ENCODE measurements around the gene IL1RAPL2. TPM values are rescaled to one million over a fixed set of nuclear protein-coding genes. Genes with fewer than 3 reads are reported as not detected.
"Not testable (repeated sequence)": the region's sequence is repeated elsewhere in the genome, so short reads cannot be mapped to it uniquely, and the experiment has no call there.

IL1RAPL2 gene
- total RNA-seq, 2 experiments from 2014 or later: not detected

DNA sequence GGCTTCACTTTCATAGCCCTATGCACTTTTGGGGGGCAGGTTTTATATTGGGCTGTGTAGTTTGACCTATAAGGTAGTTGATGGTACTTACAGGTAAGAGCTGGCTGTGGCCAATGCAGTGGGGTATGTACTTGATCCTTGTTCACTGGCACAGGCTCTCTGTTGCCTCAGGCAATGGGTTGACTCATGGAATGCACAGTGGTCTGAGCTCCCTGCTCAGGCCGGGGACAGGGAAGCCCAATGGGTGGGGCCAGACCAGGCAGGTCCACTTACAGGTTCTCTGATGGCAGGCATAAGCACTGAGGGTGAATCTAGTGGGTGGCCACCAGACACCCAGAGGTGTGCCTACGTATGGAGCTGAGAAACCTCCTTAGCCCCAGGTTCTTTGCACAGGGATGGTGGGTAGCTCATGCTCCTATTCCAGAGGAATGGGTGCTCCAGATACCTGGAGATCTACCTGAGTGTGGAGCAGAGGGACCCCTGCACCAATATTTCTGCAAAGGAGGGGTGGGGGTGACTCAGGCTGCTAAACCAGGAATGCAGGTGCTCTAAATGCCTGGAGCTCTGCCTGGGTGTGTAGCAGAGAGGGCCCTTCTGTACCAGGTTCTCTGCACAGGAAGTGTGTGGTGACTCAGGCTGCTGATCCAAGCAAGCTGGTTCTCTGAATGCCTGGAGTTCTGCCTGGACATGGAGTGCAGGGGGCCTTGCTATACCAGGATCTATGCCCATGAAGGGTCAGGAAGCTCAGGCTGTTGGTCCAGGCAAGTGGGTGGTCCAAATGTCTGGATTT, 52.3 kb downstream of the IL1RAPL2 start:
- no peak overlapping the region for H3K4me3 Mint-ChIP-seq
- H3K27me3 Mint-ChIP-seq: no peaks in the 10 kb centered on the region
- no peaks in the 10 kb centered on the region for H3K9me3 Mint-ChIP-seq (ENCODE audit: low read depth)
- no peaks in the 10 kb centered on the region for H3K36me3 Mint-ChIP-seq (ENCODE audit: low read depth)
- CTCF ChIA-PET: no interaction called here
- ATAC-seq (no peak), DNase-seq (no peak)
- H3K27ac Mint-ChIP-seq: no peak overlapping the region
- POLR2A ChIA-PET: interaction anchor here (0.7 kb wide), 1 partner anchor 24 kb away, joined by 3 read pairs; no protein-coding TSS in a partner anchor
- no peaks in the 10 kb centered on the region for H3K4me1 Mint-ChIP-seq
- intact Hi-C loops (cut with DNase I, micrococcal nuclease): no loop called here

DNA sequence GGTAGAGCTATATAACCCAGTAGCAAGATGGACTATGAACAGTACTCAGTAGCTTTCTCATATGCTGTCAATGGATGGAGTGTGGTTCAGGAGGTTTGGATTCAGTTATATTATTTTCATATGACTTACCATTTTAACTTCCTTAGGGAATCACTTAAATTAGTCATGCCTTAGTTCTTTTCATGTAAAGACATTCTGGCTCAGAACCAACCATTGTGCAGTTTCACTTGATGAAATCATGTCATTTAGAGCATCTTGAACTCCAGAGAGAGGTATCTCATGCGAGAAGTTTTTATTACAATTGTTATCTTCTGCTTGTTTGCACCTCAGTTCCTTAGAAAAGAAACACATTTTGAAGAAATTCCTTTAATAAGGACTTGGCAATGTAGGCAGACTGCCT, 55.8 kb downstream of the IL1RAPL2 start:
- no peak for ATAC-seq
- no peak for DNase-seq
- Mint-ChIP-seq H3K36me3 (ENCODE audit: low read depth) (no peaks in the 10 kb centered on the region), H3K27me3 (no peaks in the 10 kb centered on the region), H3K27ac (no peak overlapping the region), H3K4me3 (no peak overlapping the region), H3K4me1 (no peaks in the 10 kb centered on the region), H3K9me3 (ENCODE audit: low read depth) (no peaks in the 10 kb centered on the region)
- intact Hi-C loops (cut with DNase I, micrococcal nuclease): no loop called here
- POLR2A ChIA-PET: no interaction called here
- CTCF ChIA-PET: no interaction called here

DNA sequence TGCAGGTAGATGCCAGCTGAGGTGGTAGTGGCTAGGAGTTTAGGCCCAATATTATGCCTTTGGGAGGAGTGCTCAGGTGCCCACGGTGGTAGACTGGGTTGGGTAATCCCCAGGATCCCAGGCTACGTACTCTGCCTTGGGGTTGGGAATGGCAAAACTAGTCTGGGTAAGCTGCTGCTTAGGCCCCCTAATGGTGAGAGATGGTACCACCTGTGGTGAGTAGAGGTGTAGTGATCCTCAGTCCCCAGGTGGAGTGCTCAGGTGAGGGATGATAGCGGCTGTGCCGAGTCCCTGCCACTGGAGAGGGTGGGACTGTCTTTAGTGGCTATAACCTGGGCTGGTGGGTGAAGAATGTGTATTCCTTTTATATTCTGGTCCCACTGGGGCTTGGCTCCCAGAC, 75.2 kb downstream of the IL1RAPL2 start:
- no peak for ATAC-seq
- ChIA-PET CTCF (no interaction called here), POLR2A (no interaction called here)
- peaks cover 5% of the 10 kb centered on the region for H3K9me3 Mint-ChIP-seq (ENCODE audit: low read depth)
- no peak overlapping the region for H3K4me3 Mint-ChIP-seq
- H3K36me3 Mint-ChIP-seq (ENCODE audit: low read depth): no peaks in the 10 kb centered on the region
- no peak overlapping the region for H3K27ac Mint-ChIP-seq
- no peak for DNase-seq
- no peaks in the 10 kb centered on the region for H3K27me3 Mint-ChIP-seq
- no peaks in the 10 kb centered on the region for H3K4me1 Mint-ChIP-seq
- intact Hi-C loops (cut with DNase I, micrococcal nuclease): no loop called here

DNA sequence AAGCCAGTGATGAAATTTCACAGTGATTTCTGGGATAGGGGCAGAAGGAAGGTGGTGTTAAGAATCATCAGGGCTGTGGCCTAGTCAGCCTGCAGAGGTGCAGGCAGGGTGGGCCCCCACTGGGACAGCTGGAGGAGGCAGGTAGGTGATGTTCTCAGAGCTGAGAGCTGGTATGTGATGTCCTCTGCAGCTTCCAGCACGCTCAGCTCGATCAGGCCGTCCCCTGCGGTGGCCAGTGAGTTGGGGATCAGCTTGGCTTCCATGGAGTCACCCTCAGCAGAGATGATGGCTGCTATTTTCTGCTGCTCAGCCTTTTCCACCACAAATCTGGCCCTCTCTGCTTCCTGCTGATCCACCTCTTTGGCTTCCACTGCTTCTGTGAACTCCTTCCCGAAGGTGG, 81.1 kb downstream of the IL1RAPL2 start:
- Mint-ChIP-seq H3K9me3 (ENCODE audit: low read depth) (no peaks in the 10 kb centered on the region), H3K4me1 (no peaks in the 10 kb centered on the region), H3K4me3 (no peak overlapping the region), H3K27me3 (no peaks in the 10 kb centered on the region), H3K27ac (no peak overlapping the region), H3K36me3 (ENCODE audit: low read depth) (no peaks in the 10 kb centered on the region)
- ATAC-seq (no peak), DNase-seq (no peak)
- CTCF ChIA-PET: no interaction called here
- POLR2A ChIA-PET: no interaction called here
- intact Hi-C loops (cut with DNase I, micrococcal nuclease): no loop called here

DNA sequence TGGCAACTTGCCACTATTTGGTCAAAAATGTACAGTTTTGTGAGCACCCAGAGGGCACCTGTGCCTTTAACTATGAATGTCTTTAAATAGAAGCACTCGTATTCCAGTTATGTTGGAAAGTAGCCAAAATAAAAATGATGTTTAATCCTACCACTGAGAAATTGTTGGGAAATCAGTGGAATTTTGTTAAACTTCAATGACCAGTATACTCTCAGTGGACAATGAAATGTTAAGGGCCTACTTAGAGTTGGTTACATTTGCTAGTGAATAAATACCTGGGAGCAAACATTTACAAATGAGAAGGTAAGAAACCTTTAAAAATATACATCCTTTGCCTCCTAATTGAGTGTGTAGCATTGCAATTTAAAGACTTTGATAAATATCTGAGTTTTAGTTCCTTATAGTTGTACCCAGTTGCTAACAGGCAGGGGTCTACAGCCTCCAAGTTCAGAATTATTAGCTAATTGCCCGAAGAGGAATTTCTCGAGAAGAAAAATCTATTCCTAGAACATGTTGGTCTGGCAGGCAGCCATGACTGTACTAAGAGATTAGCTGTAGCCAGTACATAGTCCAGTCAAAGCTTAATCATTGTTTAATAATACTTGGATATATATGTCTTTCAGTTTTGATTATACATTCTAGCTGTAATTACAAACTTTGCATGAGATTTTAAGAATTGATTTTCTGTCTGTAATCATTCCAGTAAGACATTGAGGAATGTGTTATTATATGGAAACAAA, 93.2 kb downstream of the IL1RAPL2 start:
- Mint-ChIP-seq H3K27me3 (no peaks in the 10 kb centered on the region), H3K9me3 (ENCODE audit: low read depth) (no peaks in the 10 kb centered on the region), H3K4me3 (no peak overlapping the region), H3K36me3 (ENCODE audit: low read depth) (no peaks in the 10 kb centered on the region), H3K4me1 (no peaks in the 10 kb centered on the region), H3K27ac (no peak overlapping the region)
- POLR2A ChIA-PET: no interaction called here
- ATAC-seq (no peak), DNase-seq (no peak)
- CTCF ChIA-PET: no interaction called here
- intact Hi-C loops (cut with DNase I, micrococcal nuclease): no loop called here

DNA sequence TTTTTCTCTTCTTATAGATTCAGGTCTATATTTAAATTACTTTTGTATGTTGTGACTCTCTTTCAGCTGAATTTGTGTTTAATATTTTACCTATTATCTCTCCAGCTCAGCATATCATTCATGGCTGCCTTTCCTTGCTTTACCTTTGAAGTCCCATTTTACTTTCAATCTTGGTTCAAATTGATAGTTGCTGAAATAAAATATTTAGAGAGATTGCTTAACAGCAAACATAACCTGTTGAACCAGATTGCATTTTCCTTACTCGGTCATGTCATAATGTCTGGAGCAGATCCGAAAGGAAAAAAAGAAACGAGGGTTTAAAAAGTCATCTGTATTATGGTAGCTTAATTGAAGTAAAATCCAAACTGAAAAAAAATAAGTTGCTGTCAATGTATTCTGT, 94.1 kb downstream of the IL1RAPL2 start:
- no peaks in the 10 kb centered on the region for H3K36me3 Mint-ChIP-seq (ENCODE audit: low read depth)
- no peaks in the 10 kb centered on the region for H3K27me3 Mint-ChIP-seq
- DNase-seq (no peak), ATAC-seq (no peak)
- ChIA-PET CTCF (no interaction called here), POLR2A (no interaction called here)
- intact Hi-C loops (cut with DNase I, micrococcal nuclease): no loop called here
- H3K4me3 Mint-ChIP-seq: no peak overlapping the region
- H3K9me3 Mint-ChIP-seq (ENCODE audit: low read depth): no peaks in the 10 kb centered on the region
- H3K4me1 Mint-ChIP-seq: no peaks in the 10 kb centered on the region
- no peak overlapping the region for H3K27ac Mint-ChIP-seq

DNA sequence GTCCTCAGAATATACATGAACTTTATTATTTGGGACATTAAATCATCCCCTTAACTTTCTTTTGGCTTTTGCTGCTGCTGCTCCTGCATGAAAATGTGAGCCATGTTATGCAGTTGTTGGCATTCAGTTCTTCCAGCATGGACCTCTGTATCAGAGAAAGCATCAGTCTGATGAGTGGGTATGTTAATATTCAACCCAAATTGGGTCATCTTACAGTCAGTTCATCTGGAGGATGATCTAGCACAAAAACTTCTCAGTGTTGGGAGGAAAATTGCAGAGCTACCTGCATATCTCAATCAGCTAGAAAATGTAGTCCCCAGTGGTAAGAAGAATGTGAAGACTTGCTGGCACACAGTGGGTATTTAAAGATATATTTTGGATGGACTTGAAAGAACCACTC, 96.7 kb downstream of the IL1RAPL2 start:
- no peaks in the 10 kb centered on the region for H3K4me1 Mint-ChIP-seq

DNA sequence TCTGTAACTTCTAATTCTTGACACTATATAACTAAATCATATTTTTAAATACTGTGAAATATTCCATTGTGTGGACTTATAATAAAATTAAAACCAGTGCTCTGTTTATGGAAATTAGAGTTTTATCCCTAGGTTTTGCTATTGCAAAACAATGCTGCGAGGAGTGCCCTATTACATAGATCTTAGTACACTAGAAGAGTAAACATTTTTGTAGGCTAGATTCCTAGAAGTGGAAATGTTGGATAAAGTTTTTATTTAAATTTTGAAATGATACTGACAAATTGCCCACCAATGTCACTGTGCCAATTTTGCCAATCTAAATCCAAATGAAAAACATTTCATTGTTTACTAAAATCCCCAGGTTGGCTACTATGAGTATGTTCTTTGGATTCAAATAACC, 99.7 kb downstream of the IL1RAPL2 start:
- POLR2A ChIA-PET: no interaction called here
- H3K4me3 Mint-ChIP-seq: no peak overlapping the region
- ATAC-seq: no peak
- no peak overlapping the region for H3K27ac Mint-ChIP-seq
- intact Hi-C loops (cut with DNase I, micrococcal nuclease): loop anchor here in 1 of 2 experiments (5.0 kb wide), 1 partner anchor 257 kb away; no protein-coding TSS in a partner anchor
- no peaks in the 10 kb centered on the region for H3K36me3 Mint-ChIP-seq (ENCODE audit: low read depth)
- no peaks in the 10 kb centered on the region for H3K4me1 Mint-ChIP-seq
- CTCF ChIA-PET: no interaction called here
- no peaks in the 10 kb centered on the region for H3K27me3 Mint-ChIP-seq
- H3K9me3 Mint-ChIP-seq (ENCODE audit: low read depth): no peaks in the 10 kb centered on the region
- DNase-seq: no peak

More for the DNA sequence above, 96.7 kb downstream of the IL1RAPL2 start:
- Mint-ChIP-seq H3K27ac (no peak overlapping the region), H3K4me3 (no peak overlapping the region), H3K36me3 (ENCODE audit: low read depth) (no peaks in the 10 kb centered on the region), H3K9me3 (ENCODE audit: low read depth) (no peaks in the 10 kb centered on the region), H3K27me3 (no peaks in the 10 kb centered on the region)
- ChIA-PET POLR2A (no interaction called here), CTCF (no interaction called here)
- ATAC-seq (no peak), DNase-seq (no peak)
- intact Hi-C loops (cut with DNase I, micrococcal nuclease): no loop called here

DNA sequence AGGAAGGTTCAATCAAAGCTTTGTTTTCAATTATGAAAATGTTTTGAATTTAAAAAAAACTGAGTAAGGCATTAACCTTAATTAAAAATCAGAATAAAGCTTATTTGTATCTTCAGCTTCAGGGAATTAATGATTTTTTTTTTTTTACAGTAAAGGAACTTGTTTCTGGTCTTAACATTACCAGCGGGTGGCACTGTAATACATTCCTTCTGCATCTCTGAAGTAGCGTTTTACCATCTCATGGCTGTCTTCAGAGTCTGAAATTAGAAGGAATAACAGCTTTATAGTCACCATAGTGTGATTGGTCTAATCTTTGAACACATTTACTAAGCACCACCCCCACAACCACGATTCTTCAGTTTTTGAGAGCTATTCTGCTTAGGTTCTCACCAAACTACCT, 102.6 kb downstream of the IL1RAPL2 start:
- ChIA-PET POLR2A (no interaction called here), CTCF (no interaction called here)
- intact Hi-C loops (cut with DNase I, micrococcal nuclease): loop anchor here (2.0 to 5.0 kb wide), 2 partner anchors 254 kb away; no protein-coding TSS in a partner anchor
- Mint-ChIP-seq H3K27ac (no peak overlapping the region), H3K4me3 (no peak overlapping the region), H3K4me1 (no peaks in the 10 kb centered on the region), H3K9me3 (ENCODE audit: low read depth) (no peaks in the 10 kb centered on the region), H3K36me3 (ENCODE audit: low read depth) (no peaks in the 10 kb centered on the region), H3K27me3 (no peaks in the 10 kb centered on the region)
- no peak for DNase-seq
- ATAC-seq: no peak

DNA sequence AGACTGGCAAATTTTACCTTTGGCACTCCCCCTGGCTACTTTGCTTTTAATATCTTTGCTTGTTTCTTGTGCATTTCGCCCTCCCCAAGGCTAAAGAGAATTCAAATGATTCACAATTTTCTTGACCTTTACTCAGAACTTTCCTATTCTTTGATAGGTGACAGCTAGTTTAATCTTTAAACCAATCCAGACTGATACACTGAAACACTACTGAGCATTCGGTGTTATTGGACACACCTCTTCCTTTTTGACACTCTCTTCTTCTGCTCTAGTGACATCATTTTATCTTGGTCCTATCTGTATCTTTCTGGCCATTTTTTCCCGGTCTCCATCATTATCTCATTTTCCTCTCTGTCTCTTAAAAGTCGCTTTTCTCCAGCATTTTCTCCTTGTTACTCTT, 103.1 kb downstream of the IL1RAPL2 start:
- Mint-ChIP-seq H3K9me3 (ENCODE audit: low read depth) (no peaks in the 10 kb centered on the region), H3K27me3 (no peaks in the 10 kb centered on the region), H3K36me3 (ENCODE audit: low read depth) (no peaks in the 10 kb centered on the region), H3K27ac (no peak overlapping the region), H3K4me3 (no peak overlapping the region), H3K4me1 (no peaks in the 10 kb centered on the region)
- ATAC-seq: no peak
- ChIA-PET POLR2A (no interaction called here), CTCF (no interaction called here)
- DNase-seq: no peak
- intact Hi-C loops (cut with DNase I, micrococcal nuclease): loop anchor here (2.0 to 5.0 kb wide), 2 partner anchors 253 to 254 kb away; no protein-coding TSS in a partner anchor

DNA sequence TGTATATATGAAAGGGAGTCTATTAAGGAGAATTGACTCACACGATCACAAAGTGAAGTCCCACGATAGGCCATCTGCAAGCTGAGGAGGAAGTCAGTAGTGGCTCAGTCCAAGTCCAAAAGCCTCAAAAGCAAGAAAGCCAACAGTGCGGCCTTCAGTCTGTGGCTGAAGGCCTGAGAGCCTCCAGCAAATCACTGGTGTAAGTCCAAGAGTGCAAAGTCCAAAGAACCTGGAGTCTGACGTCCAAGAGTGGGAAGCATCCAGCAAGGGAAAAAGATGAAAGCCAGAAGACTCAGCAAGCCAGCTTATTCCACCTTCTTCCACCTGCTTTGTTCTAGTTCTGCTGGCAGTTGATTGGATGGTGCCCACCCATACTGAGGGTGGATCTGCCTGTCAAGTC, 104.1 kb downstream of the IL1RAPL2 start:
- no peaks in the 10 kb centered on the region for H3K27me3 Mint-ChIP-seq
- H3K36me3 Mint-ChIP-seq (ENCODE audit: low read depth): no peaks in the 10 kb centered on the region
- no peak overlapping the region for H3K4me3 Mint-ChIP-seq
- ChIA-PET POLR2A (no interaction called here), CTCF (no interaction called here)
- no peak for DNase-seq
- no peaks in the 10 kb centered on the region for H3K4me1 Mint-ChIP-seq
- no peak for ATAC-seq
- intact Hi-C loops (cut with DNase I, micrococcal nuclease): no loop called here
- H3K9me3 Mint-ChIP-seq (ENCODE audit: low read depth): no peaks in the 10 kb centered on the region
- H3K27ac Mint-ChIP-seq: no peak overlapping the region

DNA sequence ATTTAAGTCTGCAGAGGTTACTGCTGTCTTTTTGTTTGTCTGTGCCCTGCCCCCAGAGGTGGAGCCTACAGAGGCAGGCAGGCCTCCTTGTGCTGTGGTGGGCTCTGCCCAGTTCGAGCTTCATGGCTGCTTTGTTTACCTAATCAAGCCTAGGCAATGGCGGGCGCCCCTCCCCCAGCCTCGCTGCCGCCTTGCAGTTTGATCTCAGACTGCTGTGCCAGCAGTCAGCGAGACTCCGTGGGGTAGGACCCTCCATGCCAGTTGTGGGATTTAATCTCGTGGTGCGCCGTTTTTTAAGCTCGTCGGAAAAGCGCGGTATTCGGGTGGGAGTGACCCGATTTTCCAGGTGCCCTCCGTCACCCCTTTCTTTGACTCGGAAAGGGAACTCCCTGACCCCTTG, 111.5 kb downstream of the IL1RAPL2 start:
- ATAC-seq; POLR2A ChIA-PET; H3K4me3 Mint-ChIP-seq; H3K27me3 Mint-ChIP-seq; CTCF ChIA-PET; intact Hi-C loops (cut with DNase I, micrococcal nuclease); DNase-seq; H3K4me1 Mint-ChIP-seq; H3K36me3 Mint-ChIP-seq (ENCODE audit: low read depth); H3K27ac Mint-ChIP-seq; H3K9me3 Mint-ChIP-seq (ENCODE audit: low read depth): not testable (repeated sequence)

Data from activated CD4-positive, alpha-beta T cell treated with anti-CD3 and anti-CD28 coated beads for 36 hours (primary cell).